ENCODE measurements around the gene KLHL33. TPM values are rescaled to one million over a fixed set of nuclear protein-coding genes. Genes with fewer than 3 reads are reported as not detected.

The KLHL33 gene
- total RNA-seq, 1 experiment from 2014 or later, result not detected

DNA sequence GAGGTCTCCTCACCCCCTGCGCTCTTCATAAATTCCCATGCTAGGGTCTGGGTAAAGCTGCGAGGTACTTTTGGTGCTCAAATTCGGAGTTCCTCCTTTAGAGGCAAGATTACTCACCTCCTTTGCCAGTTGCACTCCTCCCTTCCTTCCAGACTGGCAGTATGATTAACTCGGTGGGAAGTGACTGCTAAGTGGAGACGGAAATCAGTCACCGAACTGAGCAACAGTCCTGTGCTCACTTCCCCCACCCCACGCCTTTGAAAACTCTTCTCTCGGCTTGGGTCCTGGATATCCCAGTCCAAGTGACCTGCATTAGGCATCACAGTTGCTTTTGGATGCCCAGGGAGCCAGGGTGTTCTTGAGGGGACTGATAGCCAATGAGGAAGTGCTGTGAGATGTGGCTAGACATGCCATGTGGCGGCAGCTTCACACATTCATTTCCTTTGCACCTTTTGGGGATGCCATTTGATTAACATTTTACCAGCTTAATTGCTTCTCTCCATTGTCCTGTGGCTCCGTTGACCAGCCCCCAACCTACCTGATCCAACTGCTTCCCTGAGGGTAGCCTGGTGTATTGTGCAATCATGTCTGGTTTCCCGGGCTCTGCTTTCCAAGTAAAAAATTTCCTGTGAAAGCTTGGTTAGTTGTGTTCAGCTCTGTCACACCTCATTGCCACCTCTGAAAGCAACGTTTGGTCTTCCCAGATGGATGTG lies 34.1 kb upstream of the KLHL33 start:
- H3K9ac ChIP-seq (ENCODE audit: low read length), result peak overlapping the region; percentile 91
- peaks cover 55% of the 10 kb centered on the region for H3K79me2 ChIP-seq (ENCODE audit: low read length)
- H4K20me1 ChIP-seq (ENCODE audit: low read length), result peaks cover 38% of the 10 kb centered on the region
- peaks cover 18% of the 10 kb centered on the region for H3K4me1 ChIP-seq (ENCODE audit: insufficient read depth, low read length)
- no peaks in the 10 kb centered on the region for H3F3A ChIP-seq (ENCODE audit: low read length, unreplicated experiment)
- H3K4me2 ChIP-seq (ENCODE audit: low read length), result peak overlapping the region; percentile 97
- BruUV-seq (replicated peaks), result TSS peak; percentile 76
- no peaks in the 10 kb centered on the region for H3K9me2 ChIP-seq (replicated peaks; ENCODE audit: low read length)
- peaks cover 29% of the 10 kb centered on the region for H3K36me3 ChIP-seq (ENCODE audit: low read depth, low read length)
- TF ChIP-seq, protein P1, sequence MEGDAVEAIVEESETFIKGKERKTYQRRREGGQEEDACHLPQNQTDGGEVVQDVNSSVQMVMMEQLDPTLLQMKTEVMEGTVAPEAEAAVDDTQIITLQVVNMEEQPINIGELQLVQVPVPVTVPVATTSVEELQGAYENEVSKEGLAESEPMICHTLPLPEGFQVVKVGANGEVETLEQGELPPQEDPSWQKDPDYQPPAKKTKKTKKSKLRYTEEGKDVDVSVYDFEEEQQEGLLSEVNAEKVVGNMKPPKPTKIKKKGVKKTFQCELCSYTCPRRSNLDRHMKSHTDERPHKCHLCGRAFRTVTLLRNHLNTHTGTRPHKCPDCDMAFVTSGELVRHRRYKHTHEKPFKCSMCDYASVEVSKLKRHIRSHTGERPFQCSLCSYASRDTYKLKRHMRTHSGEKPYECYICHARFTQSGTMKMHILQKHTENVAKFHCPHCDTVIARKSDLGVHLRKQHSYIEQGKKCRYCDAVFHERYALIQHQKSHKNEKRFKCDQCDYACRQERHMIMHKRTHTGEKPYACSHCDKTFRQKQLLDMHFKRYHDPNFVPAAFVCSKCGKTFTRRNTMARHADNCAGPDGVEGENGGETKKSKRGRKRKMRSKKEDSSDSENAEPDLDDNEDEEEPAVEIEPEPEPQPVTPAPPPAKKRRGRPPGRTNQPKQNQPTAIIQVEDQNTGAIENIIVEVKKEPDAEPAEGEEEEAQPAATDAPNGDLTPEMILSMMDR (conservative IDR thresholded peaks at IDR 0.05; ENCODE audit: low read depth, low read length), result no peak
- no peak for TF ChIP-seq EZH2 (IDR thresholded peaks at IDR 0.05; ENCODE audit: low read length, unreplicated experiment)
- TF ChIP-seq EZH2phosphoT487 (IDR thresholded peaks at IDR 0.05; ENCODE audit: borderline replicate concordance, low read length), result no peak
- DNase-seq (peak; percentile 90), ATAC-seq (peak; percentile 77)
- no peaks in the 10 kb centered on the region for H3K9me3 ChIP-seq (ENCODE audit: low read length)
- H3K27ac ChIP-seq (ENCODE audit: low read length), result peak overlapping the region; percentile 80
- H3K27me3 ChIP-seq (ENCODE audit: low read length), result no peaks in the 10 kb centered on the region
- POLR2A ChIA-PET (ENCODE audit: unreplicated experiment), result interaction anchor here (0.9 to 1.1 kb wide), 2 partner anchors 9 to 127 kb away, joined by 7 read pairs; partner anchors contain the start of genes PARP2 and PIP4P1
- CTCF ChIA-PET, result interaction anchor here (0.6 to 1.4 kb wide), 2 partner anchors 9 to 128 kb away, joined by 4 to 7 read pairs; partner anchors contain the start of gene PIP4P1
- H2AFZ ChIP-seq (ENCODE audit: low read length), result peak overlapping the region; percentile 84
- intact Hi-C loops (cut with micrococcal nuclease), result loop anchor here (1.0 to 5.0 kb wide), 2 partner anchors 9 to 137 kb away; partner anchors contain the start of gene PIP4P1
- H3K4me3 ChIP-seq (ENCODE audit: low read length), result peak overlapping the region; percentile 92

DNA sequence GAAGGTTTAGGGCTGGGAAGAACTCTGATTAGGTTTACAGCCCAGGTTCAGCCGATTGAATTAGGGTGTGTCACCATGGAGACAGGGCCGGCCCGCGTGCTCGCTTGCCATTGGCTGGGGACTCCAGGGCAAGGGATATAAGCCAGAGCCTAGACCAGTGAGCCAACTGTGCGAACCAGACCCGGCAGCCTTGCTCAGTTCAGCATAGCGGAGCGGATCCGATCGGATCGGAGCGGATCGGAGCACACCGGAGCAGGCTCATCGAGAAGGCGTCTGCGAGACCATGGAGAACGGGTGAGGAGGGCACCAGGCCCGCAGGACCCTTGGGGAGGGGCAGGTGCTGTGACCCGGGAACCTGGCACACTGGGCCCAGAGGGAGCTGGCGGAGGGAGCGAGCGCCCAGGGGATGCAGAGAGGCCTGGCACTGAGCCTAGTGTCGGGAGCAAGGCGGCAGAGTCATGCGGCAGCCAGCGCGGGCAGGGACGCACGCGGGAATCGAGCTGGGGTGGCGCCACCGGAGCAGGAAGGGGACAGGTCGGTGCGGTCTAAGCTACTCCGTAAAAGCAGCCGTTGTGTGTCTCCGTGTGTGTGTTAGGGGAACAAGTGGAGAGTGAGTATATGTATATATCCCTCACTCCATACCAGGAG lies 33.4 kb upstream of the KLHL33 start, which contains the start of gene PNP:
Gene PNP (plus strand): TSS at position 165 of the 648 bp plus-strand sequence. CDS start 119 bp downstream, at position 284.
- DNase-seq (peak; percentile 92), ATAC-seq (peak; percentile 94)
- TF ChIP-seq, protein P1 (conservative IDR thresholded peaks at IDR 0.05; ENCODE audit: low read depth, low read length), result no peak
- TF ChIP-seq EZH2phosphoT487 (IDR thresholded peaks at IDR 0.05; ENCODE audit: borderline replicate concordance, low read length) (no peak), EZH2 (IDR thresholded peaks at IDR 0.05; ENCODE audit: low read length, unreplicated experiment) (no peak)
- H3K27ac ChIP-seq (ENCODE audit: low read length), result peak within 1 kb of the TSS; percentile 80
- no peaks in the 10 kb centered on the region for H3K9me3 ChIP-seq (ENCODE audit: low read length)
- peak within 1 kb of the TSS; percentile 84 for H2AFZ ChIP-seq (ENCODE audit: low read length)
- peaks cover 22% of the 10 kb centered on the region for H3K36me3 ChIP-seq (ENCODE audit: low read depth, low read length)
- no peaks in the 10 kb centered on the region for H3K9me2 ChIP-seq (replicated peaks; ENCODE audit: low read length)
- H3F3A ChIP-seq (ENCODE audit: low read length, unreplicated experiment), result no peaks in the 10 kb centered on the region
- intact Hi-C loops (cut with micrococcal nuclease), result loop anchor here (1.0 to 5.0 kb wide), 2 partner anchors 8 to 138 kb away; partner anchors contain the start of gene PIP4P1
- TSS peak; percentile 54 for BruUV-seq (replicated peaks)
- H3K4me3 ChIP-seq (ENCODE audit: low read length), result peak within 1 kb of the TSS; percentile 92
- peak within 1 kb of the TSS; percentile 97 for H3K4me2 ChIP-seq (ENCODE audit: low read length)
- peak within 1 kb of the TSS; percentile 91 for H3K9ac ChIP-seq (ENCODE audit: low read length)
- peaks cover 37% of the 10 kb centered on the region for H4K20me1 ChIP-seq (ENCODE audit: low read length)
- ChIA-PET POLR2A (ENCODE audit: unreplicated experiment) (interaction anchor here (0.9 to 1.1 kb wide), 2 partner anchors 8 to 126 kb away, joined by 7 read pairs; partner anchors contain the start of genes PARP2 and PIP4P1), CTCF (interaction anchor here (1.4 kb wide), 1 partner anchor 8 kb away, joined by 4 read pairs; the partner anchor contains the start of gene PIP4P1)
- H3K4me1 ChIP-seq (ENCODE audit: insufficient read depth, low read length), result peaks cover 18% of the 10 kb centered on the region
- H3K79me2 ChIP-seq (ENCODE audit: low read length), result peaks cover 49% of the 10 kb centered on the region
- no peaks in the 10 kb centered on the region for H3K27me3 ChIP-seq (ENCODE audit: low read length)
